ENCODE results near the gene IFNA4.

Gene IFNA4

DNA sequence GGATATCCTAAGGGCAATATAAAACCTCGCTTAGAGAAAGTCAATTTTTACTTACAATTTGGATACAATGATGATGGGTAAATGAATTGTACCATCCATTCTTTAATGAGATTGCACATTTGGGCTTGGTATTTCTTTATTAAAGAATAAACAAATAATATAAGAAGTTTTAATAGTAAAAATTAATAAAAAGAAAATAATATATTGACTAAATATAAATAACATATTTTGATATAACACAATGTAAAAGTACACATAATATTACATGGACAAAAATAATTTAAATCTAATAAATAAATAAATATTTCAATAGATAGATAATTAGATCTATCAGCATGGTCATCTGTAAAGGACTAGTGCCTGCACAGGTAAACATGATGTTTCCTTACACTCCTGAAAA, 21.9 kb downstream of the IFNA4 start:
- no peak for DNase-seq

DNA sequence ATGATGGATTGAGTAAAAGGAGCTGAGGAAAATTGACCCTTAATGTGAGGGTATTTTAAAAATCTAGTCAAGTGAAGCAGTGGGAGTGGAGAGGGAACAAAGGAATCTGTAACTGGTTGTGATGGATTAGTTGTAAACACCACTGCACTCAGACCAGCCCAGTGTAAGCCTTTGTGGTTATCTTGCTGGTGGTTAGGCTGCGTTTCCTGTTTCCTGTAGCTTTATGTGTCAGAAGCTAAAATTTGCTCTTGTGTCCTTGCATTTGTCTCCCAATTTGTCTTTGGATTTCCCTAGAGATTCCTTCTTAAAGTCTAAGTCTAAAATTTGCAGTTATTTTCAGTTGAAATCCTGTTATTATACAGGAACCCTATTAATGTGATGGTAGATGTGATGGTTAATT, 27.2 kb downstream of the IFNA4 start:
- DNase-seq: peak; percentile 41

DNA sequence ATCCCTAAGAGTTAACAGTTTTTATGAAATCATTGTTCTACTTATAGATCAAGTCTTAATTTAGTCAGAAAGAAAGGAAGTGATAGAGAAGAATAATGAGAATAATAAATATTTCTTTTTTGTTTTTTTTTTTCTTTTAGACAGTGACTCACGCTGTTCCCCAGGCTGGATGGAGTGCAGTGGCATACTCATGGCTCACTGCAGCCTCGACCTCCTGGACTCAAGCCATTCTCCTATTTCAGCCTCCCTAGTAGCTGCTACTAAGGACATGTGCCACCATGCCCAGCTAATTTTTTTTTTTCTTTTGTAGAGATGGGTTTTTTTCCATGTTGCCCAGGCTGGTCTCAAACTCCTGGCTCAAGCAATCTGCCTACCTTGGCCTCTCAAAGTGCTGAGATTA, 31.9 kb downstream of the IFNA4 start:
- DNase-seq: no peak

DNA sequence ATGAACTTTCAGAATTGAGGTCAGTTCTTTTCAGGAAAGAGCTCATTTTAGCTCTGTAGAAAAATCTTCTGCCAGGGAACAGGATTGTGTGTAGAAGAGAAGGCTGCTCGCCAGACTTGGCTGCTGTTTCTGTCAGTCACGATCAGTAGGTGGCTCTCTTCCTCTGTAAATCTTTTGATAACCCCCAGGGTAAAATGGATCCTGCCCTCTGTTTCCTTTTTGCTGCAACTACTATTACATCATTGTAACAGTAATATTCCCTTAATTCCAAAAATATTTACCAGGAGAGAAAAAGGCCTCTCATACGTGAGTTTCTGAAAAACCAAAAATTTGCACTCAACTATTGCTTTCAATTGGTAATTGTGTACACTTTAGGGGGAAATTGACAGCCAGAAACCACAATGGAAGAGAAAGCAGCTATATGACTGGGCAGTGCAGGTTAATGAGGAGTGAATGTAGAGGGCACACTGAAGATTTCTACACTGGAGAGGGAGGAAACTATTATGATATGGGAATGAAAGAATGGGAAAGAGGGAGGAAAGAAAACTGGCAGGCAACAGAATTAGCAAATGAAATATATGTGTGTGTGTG, 33.3 kb downstream of the IFNA4 start:
- peak; percentile 44 for DNase-seq

DNA sequence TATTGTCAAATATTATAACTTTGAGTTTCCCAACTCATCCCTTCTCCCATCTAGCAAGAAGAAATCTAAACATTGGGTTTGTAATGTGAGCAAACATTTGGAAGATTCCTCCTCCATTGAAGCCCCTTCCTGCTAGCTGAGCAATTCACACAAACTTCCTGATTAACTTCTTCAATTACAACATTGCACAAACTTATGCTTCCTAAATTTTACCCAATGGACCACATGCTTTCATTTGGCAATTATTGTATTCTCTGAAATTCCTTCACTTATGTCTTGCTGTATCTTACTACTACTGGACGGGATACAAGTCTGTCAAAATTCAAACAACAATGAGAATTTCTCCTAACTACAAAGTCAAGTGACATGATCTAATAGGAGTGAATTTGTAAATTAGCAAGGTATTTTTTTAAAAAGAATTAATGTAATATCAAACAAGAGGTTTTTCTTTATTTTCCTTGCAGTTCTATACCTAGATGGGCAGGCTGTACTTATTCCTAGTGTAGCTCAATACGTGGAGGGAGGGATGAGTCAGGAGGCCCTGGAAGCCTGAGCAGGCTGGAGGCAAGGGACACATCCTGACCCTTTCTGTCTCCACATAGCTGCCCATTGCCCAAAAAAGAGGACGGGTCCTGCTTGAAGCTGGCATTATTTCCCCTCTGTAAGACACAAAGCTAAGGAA, 33.9 kb downstream of the IFNA4 start:
- no peak for DNase-seq

DNA sequence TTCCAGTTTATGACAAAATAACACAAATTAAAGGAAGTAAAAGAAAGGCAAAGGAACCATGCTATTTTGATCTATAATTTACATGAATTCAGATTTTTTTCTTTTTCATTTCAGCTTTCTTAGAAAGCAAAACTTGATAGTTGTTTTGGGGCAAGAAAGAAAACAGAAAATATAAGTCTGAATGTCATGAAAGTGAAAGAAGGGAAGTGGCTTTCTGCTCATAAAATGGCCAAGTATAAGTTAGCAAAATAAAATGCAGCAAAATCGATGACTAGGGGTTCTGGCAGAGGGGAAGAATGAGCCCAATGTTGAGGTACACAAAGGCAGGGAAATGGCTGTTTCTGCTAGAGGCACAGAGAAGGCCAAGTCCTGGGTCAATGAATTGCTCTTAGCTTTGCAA, 42.8 kb downstream of the IFNA4 start:
- no peak for DNase-seq

DNA sequence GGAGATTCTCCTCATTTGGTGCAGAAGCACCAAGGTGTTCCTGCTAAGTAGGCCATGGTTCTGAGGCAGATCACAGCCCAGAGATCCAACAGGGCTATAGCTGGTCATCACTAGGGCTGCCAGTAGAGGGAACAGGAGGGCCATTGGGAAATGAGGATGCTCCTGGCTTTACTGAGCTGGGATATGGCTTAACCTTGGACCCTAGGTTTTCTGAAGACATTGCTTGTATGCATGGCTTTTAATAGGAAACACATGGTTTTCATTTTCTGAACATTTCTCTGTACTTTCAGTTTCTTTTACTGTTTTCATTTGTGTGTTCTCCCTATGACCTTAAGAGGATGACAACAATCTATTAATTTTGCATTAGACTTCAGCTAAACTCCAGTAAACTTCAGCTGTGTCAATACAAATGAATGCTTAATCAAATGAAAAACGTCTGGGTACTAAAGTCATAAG, 45.9 kb downstream of the IFNA4 start, which contains the start of gene IFNW1:
Gene IFNW1, minus strand, starts transcription at position 406 of the 456 bp plus-strand sequence. Its CDS starts 262 bp downstream, at position 144.
- no peak for DNase-seq

DNA sequence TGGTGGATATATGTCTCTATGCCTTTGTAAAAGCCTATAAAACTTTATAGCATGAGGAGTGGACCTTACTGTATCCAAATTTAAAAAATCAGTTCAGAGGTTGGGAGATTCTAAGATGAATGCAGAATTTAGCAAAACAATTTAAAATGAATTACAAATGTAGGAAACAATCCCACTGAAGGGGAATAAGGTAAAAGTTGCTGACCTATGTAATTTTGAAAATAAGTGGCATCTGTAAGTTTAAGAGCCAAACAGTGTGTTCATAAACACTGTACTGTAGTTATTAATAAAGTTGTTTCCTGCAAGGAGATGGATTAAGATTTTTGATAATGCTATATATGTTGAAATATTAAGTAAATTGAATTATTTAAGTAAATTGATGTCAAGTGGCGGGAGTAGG, 50.4 kb downstream of the IFNA4 start:
- no peak for DNase-seq

All from hematopoietic multipotent progenitor cell treated with erythropoietin and hydrocortisone succinate and interleukin-3 and kit ligand, for 8 days (in vitro differentiated cells).